PC-3 (cell line): ENCODE results near the gene EGFL7.

Source experiments
- CTCF ChIP-seq: fragments of 300-600 bp; sonication (generic); conservative IDR thresholded peaks from 2 replicates; pipeline ENCODE4 v1.5.1; 2017; ENCODE audit warnings: antibody characterized with exemption, low read depth, mild to moderate bottlenecking, low read length
- EZH2 ChIP-seq: fragments of 300-600 bp; sonication (generic); IDR thresholded peaks from one replicate; pipeline ENCODE4 v1.6.1; 2017; ENCODE audit warnings: antibody characterized with exemption, mild to moderate bottlenecking, low read length; ENCODE audit not compliant: unreplicated experiment

- no peak for TF ChIP-seq CTCF
- TF ChIP-seq EZH2: no peak
These were observed 3.1 kb downstream of the EGFL7 start for GRCh38 chr9:136665704-136666371.
